Frontal cortex (tissue), 4 donors: Measurements from ENCODE around the gene ASF1B. TPM values are rescaled to one million over a fixed set of nuclear protein-coding genes. Genes with fewer than 3 reads are reported as not detected.

Source experiments
- DNase-seq, 2 donors: peaks; one replicate each; pipeline ENCODE4 v3.0.0; 2012; ENCODE audit warnings: low spot score in 2 of 2
- FAIRE-seq: peaks from 2 replicates; lab custom pipeline; 2012; peaks lifted over from hg19 to GRCh38; lab: Jason Lieb, UNC
- total RNA-seq: library from RNA; depleted of rRNA; stranded (reverse); fragments of >200 nt; gene quantifications from one replicate; pipeline ENCODE4 v1.2.3, GENCODE V29; 2014
- donor health status: control.
- donor health status: control.
- donor health status: control.

ASF1B gene
- total RNA-seq, 1 donor from 2014 or later, result 1.2 TPM

DNA sequence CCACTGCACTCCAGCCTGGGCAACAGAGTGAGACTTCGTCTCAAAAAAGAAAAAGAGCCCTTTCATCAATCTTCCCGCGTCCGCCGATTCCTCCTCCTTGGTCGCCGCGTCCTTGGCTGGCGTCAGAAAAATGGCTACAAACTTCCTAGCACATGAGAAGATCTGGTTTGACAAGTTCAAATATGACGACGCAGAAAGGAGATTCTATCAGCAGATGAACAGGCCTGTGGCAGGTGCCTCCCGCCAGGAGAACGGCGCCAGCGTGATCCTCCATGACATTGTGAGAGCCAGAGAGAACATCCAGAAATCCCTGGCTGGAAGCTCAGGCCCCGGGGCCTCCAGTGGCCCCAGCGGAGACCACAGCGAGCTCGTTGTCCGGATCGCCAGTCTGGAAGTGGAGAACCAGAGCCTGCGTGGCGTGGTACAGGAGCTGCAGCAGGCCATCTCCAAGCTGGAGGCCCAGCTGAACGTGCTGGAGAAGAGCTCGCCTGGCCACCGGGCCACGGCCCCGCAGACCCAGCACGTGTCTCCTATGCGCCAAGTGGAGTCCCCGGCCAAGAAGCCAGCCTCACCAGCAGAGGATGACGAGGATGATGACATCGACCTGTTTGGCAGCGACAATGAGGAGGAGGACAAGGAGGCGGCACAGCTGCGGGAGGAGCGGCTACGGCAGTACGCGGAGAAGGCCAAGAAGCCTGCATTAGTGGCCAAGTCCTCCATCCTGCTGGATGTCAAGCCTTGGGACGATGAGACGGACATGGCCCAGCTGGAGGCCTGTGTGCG lies 65.9 kb downstream of the ASF1B start:
- no peak for FAIRE-seq
- no peak for DNase-seq

Other genes starting within 250 kb of the ASF1B start
- gene BRME1, start 230.5 kb downstream of the ASF1B start, total RNA-seq, result 13.0 TPM
- 10.2 TPM for gene CC2D1A, start 230.4 kb downstream of the ASF1B start, total RNA-seq
- 0.41 TPM for gene PODNL1, start 198.2 kb downstream of the ASF1B start, total RNA-seq
- 13.0 TPM for gene DCAF15, start 184.1 kb downstream of the ASF1B start, total RNA-seq
- gene RFX1, start 130.3 kb downstream of the ASF1B start, total RNA-seq, result 1.2 TPM
- gene RLN3, start 108.4 kb downstream of the ASF1B start, total RNA-seq, result not detected
- gene IL27RA, start 104.8 kb downstream of the ASF1B start, total RNA-seq, result 5.7 TPM
- gene PALM3, start 74.5 kb downstream of the ASF1B start, total RNA-seq, result 3.3 TPM
- gene MISP3, start 63.8 kb downstream of the ASF1B start, total RNA-seq, result 0.41 TPM
- not detected for gene C19orf67, start 50.8 kb downstream of the ASF1B start, total RNA-seq
- gene SAMD1, start 45.8 kb downstream of the ASF1B start, total RNA-seq, result 43.2 TPM
- gene PRKACA, start 18.8 kb downstream of the ASF1B start, total RNA-seq, result 22.0 TPM
- gene ADGRL1, start 69.6 kb upstream of the ASF1B start, total RNA-seq, result 41.6 TPM
- gene ADGRE5, start 244.9 kb upstream of the ASF1B start, total RNA-seq, result 0.82 TPM